ENCODE results near the gene NSUN7.
A peak's percentile ranks its signal among the peaks of the same experiment; 100 is the strongest.

Gene NSUN7

GRCh38 chr4:40788331-40788730 is 38.6 kb downstream of the NSUN7 start:
- DNase-seq (ENCODE audit: low read depth), result no peak
- TF ChIP-seq CTCF (conservative IDR thresholded peaks at IDR 0.05; ENCODE audit: low read depth, low read length), result no peak

GRCh38 chr4:40789031-40789430 is 39.3 kb downstream of the NSUN7 start:
- TF ChIP-seq CTCF (conservative IDR thresholded peaks at IDR 0.05; ENCODE audit: low read depth, low read length), result no peak
- DNase-seq (ENCODE audit: low read depth), result no peak
- H3K4me3 ChIP-seq (ENCODE audit: low read depth, low read length), result no peak overlapping the region

More at GRCh38 chr4:40788331-40788730, 38.6 kb downstream of the NSUN7 start:
- H3K4me3 ChIP-seq (ENCODE audit: low read depth, low read length), result no peak overlapping the region

- no peak for TF ChIP-seq CTCF (conservative IDR thresholded peaks at IDR 0.05; ENCODE audit: low read depth, low read length)
- no peak overlapping the region for H3K4me3 ChIP-seq (ENCODE audit: low read depth, low read length)
- no peak for DNase-seq (ENCODE audit: low read depth)
Measured at GRCh38 chr4:40789771-40790170, 40.0 kb downstream of the NSUN7 start.

GRCh38 chr4:40800064-40800463 is 50.3 kb downstream of the NSUN7 start:
- no peak for TF ChIP-seq CTCF (conservative IDR thresholded peaks at IDR 0.05; ENCODE audit: low read depth, low read length)
- no peak overlapping the region for H3K4me3 ChIP-seq (ENCODE audit: low read depth, low read length)
- DNase-seq (ENCODE audit: low read depth), result no peak

GRCh38 chr4:40804598-40804997 is 54.8 kb downstream of the NSUN7 start:
- no peak for TF ChIP-seq CTCF (conservative IDR thresholded peaks at IDR 0.05; ENCODE audit: low read depth, low read length)
- H3K4me3 ChIP-seq (ENCODE audit: low read depth, low read length), result no peak overlapping the region
- DNase-seq (ENCODE audit: low read depth), result no peak

GRCh38 chr4:40808926-40809457 is 59.2 kb downstream of the NSUN7 start:
- DNase-seq (ENCODE audit: low read depth), result no peak
- no peak for TF ChIP-seq CTCF (conservative IDR thresholded peaks at IDR 0.05; ENCODE audit: low read depth, low read length)
- H3K4me3 ChIP-seq (ENCODE audit: low read depth, low read length), result no peak overlapping the region

GRCh38 chr4:40811956-40812355 is 62.2 kb downstream of the NSUN7 start:
- H3K4me3 ChIP-seq (ENCODE audit: low read depth, low read length), result no peak overlapping the region
- peak; percentile 16 for DNase-seq (ENCODE audit: low read depth)
- TF ChIP-seq CTCF (conservative IDR thresholded peaks at IDR 0.05; ENCODE audit: low read depth, low read length), result no peak

Data from choroid plexus epithelial cell (primary cell).